ENCODE measurements around the gene FOXE3.
"Not testable (repeated sequence)": the region's sequence is repeated elsewhere in the genome, so short reads cannot be mapped to it uniquely, and the experiment has no call there.

FOXE3 gene

GRCh38 chr1:47448462-47449222 is 32.6 kb downstream of the FOXE3 start:
- no peak for DNase-seq (ENCODE audit: low read depth, low spot score)

GRCh38 chr1:47449822-47450552 is 33.9 kb downstream of the FOXE3 start:
- no peak for DNase-seq (ENCODE audit: low read depth, low spot score)

GRCh38 chr1:47450606-47451005 is 34.5 kb downstream of the FOXE3 start:
- DNase-seq (ENCODE audit: low read depth, low spot score): no peak

- DNase-seq (ENCODE audit: low read depth, low spot score): no peak
These were observed 36.3 kb downstream of the FOXE3 start for GRCh38 chr1:47452426-47452825.

- not testable (repeated sequence) for DNase-seq (ENCODE audit: low read depth, low spot score)
These were observed 37.8 kb downstream of the FOXE3 start for GRCh38 chr1:47453910-47454309.

- no peak for DNase-seq (ENCODE audit: low read depth, low spot score)
These were observed 40.2 kb downstream of the FOXE3 start for GRCh38 chr1:47456250-47456649.

GRCh38 chr1:47457547-47457946 is 41.5 kb downstream of the FOXE3 start:
- not testable (repeated sequence) for DNase-seq (ENCODE audit: low read depth, low spot score)

GRCh38 chr1:47459253-47459788 is 43.2 kb downstream of the FOXE3 start:
- no peak for DNase-seq (ENCODE audit: low read depth, low spot score)

GRCh38 chr1:47460040-47460439 is 44.0 kb downstream of the FOXE3 start:
- DNase-seq (ENCODE audit: low read depth, low spot score): no peak

GRCh38 chr1:47460456-47460855 is 44.4 kb downstream of the FOXE3 start:
- no peak for DNase-seq (ENCODE audit: low read depth, low spot score)

- DNase-seq (ENCODE audit: low read depth, low spot score): no peak
These were observed 49.5 kb downstream of the FOXE3 start for GRCh38 chr1:47465605-47466004.

All from activated CD4-positive, CD25-positive, alpha-beta regulatory T cell treated with anti-CD3 and anti-CD28 coated beads, Interleukin-2, amount 50 U/mL, for 16 hours (primary cell).